B cell (primary cell): Measurements from ENCODE around the gene B3GALT6. TPM values are rescaled to one million over a fixed set of nuclear protein-coding genes. Genes with fewer than 3 reads are reported as not detected.

Source experiments
- ATAC-seq: fragments of 200-7000 bp; cut with Tn5 transposase; one replicate; pipeline ENCODE4 v1.10.0; 2021; ENCODE audit warnings: low read depth, mild to moderate bottlenecking, moderate number of reproducible peaks, moderate library complexity
- CTCF ChIA-PET: fragments of 350-600 bp; sonication (Branson Sonifier 250); formaldehyde crosslinking; loops from one replicate; lab custom pipeline; 2021; ENCODE audit warnings: antibody characterized with exemption, inconsistent platforms; lab: Charles Lee
- POLR2A ChIA-PET: fragments of 350-600 bp; sonication (Branson Sonifier 250); formaldehyde crosslinking; loops from one replicate; lab custom pipeline; 2021; ENCODE audit warnings: antibody characterized with exemption; lab: Charles Lee
- DNase-seq: peaks from one replicate; pipeline ENCODE4 v3.0.0; 2013
- H2AFZ ChIP-seq: 2 replicates; pipeline ENCODE4 v1.6.1; 2012; ENCODE audit warnings: mild to moderate bottlenecking, low read depth, low read length; ENCODE audit not compliant: insufficient read depth, poor library complexity, severe bottlenecking
- H3K27ac ChIP-seq, 2 donors: 1 replicate in 1 of 2; 2 replicates in 1 of 2; pipeline ENCODE4 v1.5.1; 2012 to 2013; ENCODE audit warnings: low read length in 2 of 2, mild to moderate bottlenecking in 2 of 2, moderate library complexity in 1 of 2
- H3K27me3 ChIP-seq, 4 experiments: fragments of 200-600 bp in 1 of 4; sonication (generic) in 1 of 4; replicated peaks in 1 of 4; 1 replicate in 2 of 4; 2 replicates in 2 of 4; pipeline versions ENCODE4 v1.6.1 to v1.7.0; 2013 to 2016; ENCODE audit warnings: low read length in 3 of 4, mild to moderate bottlenecking in 2 of 4, mixed read lengths in 1 of 4, moderate library complexity in 1 of 4; ENCODE audit not compliant: insufficient read depth in 4 of 4, control insufficient read depth in 3 of 4; ENCODE audit errors: control extremely low read depth in 1 of 4
- H3K36me3 ChIP-seq, 2 experiments: replicated peaks in 1 of 2; 1 replicate in 1 of 2; 2 replicates in 1 of 2; pipeline versions ENCODE4 v1.6.1 to v1.7.1; 2013; ENCODE audit warnings: low read length in 1 of 2; ENCODE audit not compliant: insufficient read depth in 2 of 2, control insufficient read depth in 1 of 2; ENCODE audit errors: control extremely low read depth in 1 of 2, extremely low read depth in 1 of 2
- H3K4me1 ChIP-seq, 2 donors: fragments of 200-600 bp in 1 of 2; sonication (generic) in 1 of 2; 1 replicate in 1 of 2; 2 replicates in 1 of 2; pipeline versions ENCODE4 v1.5.1 to v1.6.1; 2013 to 2017; ENCODE audit warnings: low read length in 2 of 2; ENCODE audit not compliant: control insufficient read depth in 2 of 2, insufficient read depth in 2 of 2
- H3K4me2 ChIP-seq: replicated peaks from 2 replicates; pipeline ENCODE3; 2012; ENCODE audit warnings: mild to moderate bottlenecking, low read depth, low read length; ENCODE audit not compliant: poor library complexity, severe bottlenecking
- H3K4me3 ChIP-seq, 5 experiments: fragments of 200-600 bp in 1 of 5; sonication (generic) in 1 of 5; 1 replicate in 3 of 5; 2 replicates in 2 of 5; pipeline versions ENCODE4 v1.5.1 to v1.7.0; 2011 to 2016; ENCODE audit warnings: low read length in 4 of 5, mild to moderate bottlenecking in 4 of 5, low read depth in 2 of 5, control low read depth in 1 of 5, moderate library complexity in 1 of 5; ENCODE audit not compliant: insufficient read depth in 1 of 5; ENCODE audit errors: control extremely low read depth in 1 of 5, extremely low read depth in 1 of 5
- H3K79me2 ChIP-seq: fragments of 200-600 bp; sonication (generic); one replicate; pipeline ENCODE4 v1.6.0; 2016; ENCODE audit warnings: low read length; ENCODE audit not compliant: control insufficient read depth, insufficient read depth
- H3K9ac ChIP-seq: fragments of 200-600 bp; sonication (generic); 2 replicates; pipeline ENCODE4 v1.6.1; 2017; ENCODE audit warnings: mild to moderate bottlenecking, low read length, moderate library complexity
- H3K9me3 ChIP-seq, 3 donors: one replicate each; pipeline versions ENCODE4 v1.6.1 to v1.7.1; 2013; ENCODE audit warnings: low read length in 2 of 3; ENCODE audit not compliant: control insufficient read depth in 2 of 3, insufficient read depth in 1 of 3; ENCODE audit errors: control extremely low read depth in 1 of 3
- H4K20me1 ChIP-seq: 2 replicates; pipeline ENCODE4 v1.6.0; 2012; ENCODE audit warnings: mild to moderate bottlenecking, low read length; ENCODE audit not compliant: insufficient read depth, control insufficient read depth, poor library complexity, severe bottlenecking
- H3K27ac Mint-ChIP-seq: one replicate; pipeline ENCODE4 v1.8.0; 2021; ENCODE audit warnings: mixed read lengths
- H3K27me3 Mint-ChIP-seq: one replicate; pipeline ENCODE4 v1.8.0; 2021; ENCODE audit warnings: mixed read lengths
- H3K4me1 Mint-ChIP-seq: one replicate; pipeline ENCODE4 v1.8.0; 2021; ENCODE audit warnings: mixed read lengths
- H3K4me3 Mint-ChIP-seq: one replicate; pipeline ENCODE4 v1.8.0; 2021; ENCODE audit warnings: mixed read lengths
- H3K9me3 Mint-ChIP-seq: one replicate; pipeline ENCODE4 v1.8.0; 2022; ENCODE audit warnings: mixed read lengths; ENCODE audit not compliant: insufficient read depth
- EZH2 ChIP-seq: IDR thresholded peaks from 2 replicates; pipeline ENCODE4 v1.6.1; 2012; ENCODE audit warnings: borderline replicate concordance, low read depth, mild to moderate bottlenecking, moderate library complexity, low read length; ENCODE audit not compliant: insufficient read depth, poor library complexity, severe bottlenecking
- WGBS: methylation state at CpG from one replicate; pipeline ENCODE4 v1.1.5; 2013; ENCODE audit warnings: missing lambda C conversion rate; ENCODE audit not compliant: insufficient coverage; 5-methylcytosine and 5-hydroxymethylcytosine counted together
- intact Hi-C: fragments of 100-400 bp; cut with micrococcal nuclease; formaldehyde crosslinking; loops from one replicate; pipeline ENCODE4 v1.10.0; 2022
- polyA plus RNA-seq: library from polyadenylated mRNA; depleted of rRNA; stranded (reverse); fragments of >200 nt; gene quantifications from 2 replicates; pipeline ENCODE4 v1.2.3, GENCODE V29; 2012
- total RNA-seq, 2 donors: library from RNA; stranded (reverse); fragments of 120-200 nt in 1 of 2; gene quantifications; 1 replicate in 1 of 2; 2 replicates in 1 of 2; pipeline versions ENCODE4 v1.2.3 to v1.2.4, GENCODE V29; 2013 to 2022
- TF ChIP-seq, protein P1 (sequence below): fragments of 200-600 bp; IDR thresholded peaks from one replicate; pipeline ENCODE4 v1.8.0; 2022; ENCODE audit warnings: antibody characterized with exemption, mild to moderate bottlenecking

Gene B3GALT6
- total and polyA plus RNA-seq, 2 donors (not counting 1 experiment from before 2014, with no cell fraction given), result 5.9 to 21.0 TPM

DNA sequence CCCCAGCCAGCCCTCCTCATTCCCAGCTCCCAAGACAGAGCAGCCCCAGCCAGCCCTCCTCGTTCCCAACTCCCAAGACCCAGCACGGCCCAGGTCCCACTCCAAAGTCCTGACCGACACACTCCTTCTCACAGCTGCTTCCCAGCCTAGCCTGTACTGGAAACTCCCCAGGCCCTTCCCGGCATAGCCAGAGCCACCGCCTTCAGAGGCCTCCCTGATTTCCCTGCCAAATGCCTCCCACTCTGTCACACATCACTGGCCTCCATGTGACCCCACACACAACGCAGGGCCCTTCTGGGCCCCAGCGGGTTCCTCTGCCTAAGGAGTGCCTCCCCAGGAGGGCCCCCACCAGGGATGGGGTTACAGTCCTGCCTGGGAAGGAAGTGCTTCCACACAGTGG, 38.8 kb downstream of the B3GALT6 start:
- TF ChIP-seq, protein P1, sequence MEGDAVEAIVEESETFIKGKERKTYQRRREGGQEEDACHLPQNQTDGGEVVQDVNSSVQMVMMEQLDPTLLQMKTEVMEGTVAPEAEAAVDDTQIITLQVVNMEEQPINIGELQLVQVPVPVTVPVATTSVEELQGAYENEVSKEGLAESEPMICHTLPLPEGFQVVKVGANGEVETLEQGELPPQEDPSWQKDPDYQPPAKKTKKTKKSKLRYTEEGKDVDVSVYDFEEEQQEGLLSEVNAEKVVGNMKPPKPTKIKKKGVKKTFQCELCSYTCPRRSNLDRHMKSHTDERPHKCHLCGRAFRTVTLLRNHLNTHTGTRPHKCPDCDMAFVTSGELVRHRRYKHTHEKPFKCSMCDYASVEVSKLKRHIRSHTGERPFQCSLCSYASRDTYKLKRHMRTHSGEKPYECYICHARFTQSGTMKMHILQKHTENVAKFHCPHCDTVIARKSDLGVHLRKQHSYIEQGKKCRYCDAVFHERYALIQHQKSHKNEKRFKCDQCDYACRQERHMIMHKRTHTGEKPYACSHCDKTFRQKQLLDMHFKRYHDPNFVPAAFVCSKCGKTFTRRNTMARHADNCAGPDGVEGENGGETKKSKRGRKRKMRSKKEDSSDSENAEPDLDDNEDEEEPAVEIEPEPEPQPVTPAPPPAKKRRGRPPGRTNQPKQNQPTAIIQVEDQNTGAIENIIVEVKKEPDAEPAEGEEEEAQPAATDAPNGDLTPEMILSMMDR, result no peak
- TF ChIP-seq EZH2, result no peak
- Mint-ChIP-seq H3K27ac (no peak overlapping the region), H3K27me3 (no peaks in the 10 kb centered on the region), H3K9me3 (no peaks in the 10 kb centered on the region), H3K4me3 (peak overlapping the region; percentile 77), H3K4me1 (peaks cover 36% of the 10 kb centered on the region)
- peaks cover 29 to 38% of the 10 kb centered on the region in 2 donors for H3K4me1 ChIP-seq
- H3K27ac ChIP-seq, result no peak overlapping the region
- H3K9me3 ChIP-seq, result no peaks in the 10 kb centered on the region
- no peak overlapping the region for H3K9ac ChIP-seq
- H3K79me2 ChIP-seq, result peaks cover 65% of the 10 kb centered on the region
- H2AFZ ChIP-seq, result no peak overlapping the region
- intact Hi-C loops, result no loop called here
- POLR2A ChIA-PET, result interaction anchor here (0.6 to 0.8 kb wide), 2 partner anchors 134 to 174 kb away, joined by 3 to 4 read pairs; no protein-coding TSS in a partner anchor
- DNase-seq (no peak), ATAC-seq (no peak)
- H3K36me3 ChIP-seq, result peaks cover 0 to 22% of the 10 kb centered on the region in 2 experiments
- H4K20me1 ChIP-seq, result peaks cover 62% of the 10 kb centered on the region
- 72% methylated on average over 7 of the region's 7 CpGs for WGBS
- CTCF ChIA-PET, result interaction anchor here (0.8 to 1.2 kb wide), 2 partner anchors 21 to 148 kb away, joined by 3 to 4 read pairs; no protein-coding TSS in a partner anchor
- H3K4me3 ChIP-seq, result no peak overlapping the region
- peak overlapping the region; percentile 42 for H3K4me2 ChIP-seq
- no peaks in the 10 kb centered on the region for H3K27me3 ChIP-seq

DNA sequence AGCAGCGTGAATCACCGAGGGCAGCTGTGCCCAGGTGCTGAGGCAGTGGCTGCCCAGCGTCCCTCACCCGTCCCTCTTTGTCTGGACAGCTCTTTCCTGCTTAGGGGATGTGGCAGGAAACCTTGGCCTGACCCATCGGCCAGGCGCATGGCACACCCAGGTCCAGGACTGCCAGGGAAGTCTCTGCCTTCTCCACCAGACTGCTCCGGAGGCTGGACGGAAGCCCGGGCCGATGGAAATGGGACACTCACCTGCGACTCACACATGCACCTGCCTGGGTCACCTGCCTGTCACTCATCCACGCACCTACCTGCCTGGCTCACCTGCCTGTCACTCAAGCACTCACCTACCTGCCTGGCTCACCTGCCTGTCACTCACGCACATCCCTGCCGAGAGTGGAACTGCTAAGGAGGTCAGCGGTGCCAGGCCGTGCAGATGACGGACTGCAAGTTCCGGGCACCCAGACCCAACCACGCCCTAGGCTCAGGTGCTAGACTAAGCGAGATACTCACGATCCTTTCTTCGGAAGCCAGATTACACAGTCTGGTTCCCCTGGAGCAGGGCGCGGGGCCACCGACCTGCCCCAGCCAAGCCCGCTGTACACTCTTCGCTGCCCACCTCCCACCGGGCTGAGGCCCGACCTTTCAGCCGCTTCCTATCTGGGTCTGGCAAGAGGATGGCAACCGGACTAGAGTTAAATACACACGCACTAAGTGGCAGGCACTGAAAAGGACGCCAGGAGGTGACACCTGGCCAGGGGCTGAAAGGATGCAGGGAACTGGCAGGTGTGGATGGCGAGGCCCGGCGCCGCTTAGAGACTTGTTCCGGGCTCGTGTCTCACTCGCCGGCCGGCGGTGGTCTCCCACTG, 40.5 kb downstream of the B3GALT6 start:
- ChIA-PET CTCF (interaction anchor here (0.9 kb wide), 1 partner anchor 155 kb away, joined by 3 read pairs; no protein-coding TSS in a partner anchor), POLR2A (interaction anchor here (0.9 to 1.4 kb wide), 2 partner anchors 11 to 150 kb away, joined by 6 to 8 read pairs; no protein-coding TSS in a partner anchor)
- Mint-ChIP-seq H3K9me3 (no peaks in the 10 kb centered on the region), H3K27ac (peak overlapping the region; percentile 76), H3K4me3 (peak overlapping the region; percentile 88), H3K27me3 (no peaks in the 10 kb centered on the region), H3K4me1 (peaks cover 36% of the 10 kb centered on the region)
- no peak for TF ChIP-seq EZH2
- TF ChIP-seq, protein P1, result no peak
- H3K27ac ChIP-seq, result peak overlapping the region; percentile 24 to 77
- H4K20me1 ChIP-seq, result peaks cover 55% of the 10 kb centered on the region
- H3K9ac ChIP-seq, result peak overlapping the region; percentile 87
- WGBS, result 48% methylated on average over 43 of the region's 43 CpGs
- no peak for ATAC-seq
- H3K27me3 ChIP-seq, result no peaks in the 10 kb centered on the region
- DNase-seq, result no peak
- peaks cover 58% of the 10 kb centered on the region for H3K79me2 ChIP-seq
- no peaks in the 10 kb centered on the region for H3K9me3 ChIP-seq
- peak overlapping the region; percentile 93 for H3K4me2 ChIP-seq
- intact Hi-C loops, result loop anchor here (1.0 kb wide), 3 partner anchors 33 to 156 kb away; partner anchors contain the start of genes C1orf159, CPTP and INTS11
- peaks cover 29 to 38% of the 10 kb centered on the region in 2 donors for H3K4me1 ChIP-seq
- peak overlapping the region; percentile 3 to 84 (median 75) for H3K4me3 ChIP-seq
- H3K36me3 ChIP-seq, result peaks cover 0 to 15% of the 10 kb centered on the region in 2 experiments
- peak overlapping the region; percentile 98 for H2AFZ ChIP-seq
